GM13977 (cell line): ENCODE data around the gene LAMA1.

Experiments
- DNase-seq: peaks from one replicate; pipeline ENCODE4 v3.0.0; 2012; ENCODE audit warnings: low spot score
- CTCF ChIP-seq: IDR thresholded peaks from 2 replicates; pipeline ENCODE4 v1.5.1; 2012; ENCODE audit warnings: mild to moderate bottlenecking, control low read depth; ENCODE audit not compliant: insufficient read depth; ENCODE audit errors: extremely low read depth, missing control alignments
- in situ Hi-C: fragments of 300-500 bp; cut with MboI; formaldehyde crosslinking; loops from one replicate; pipeline ENCODE4 v1.12.0; 2022; ENCODE audit warnings: low sequenced_read_pairs, low pct_unique_long_range_greater_than_20kb, mixed read lengths, inconsistent platforms; ENCODE audit not compliant: unreplicated experiment

LAMA1 gene

DNA sequence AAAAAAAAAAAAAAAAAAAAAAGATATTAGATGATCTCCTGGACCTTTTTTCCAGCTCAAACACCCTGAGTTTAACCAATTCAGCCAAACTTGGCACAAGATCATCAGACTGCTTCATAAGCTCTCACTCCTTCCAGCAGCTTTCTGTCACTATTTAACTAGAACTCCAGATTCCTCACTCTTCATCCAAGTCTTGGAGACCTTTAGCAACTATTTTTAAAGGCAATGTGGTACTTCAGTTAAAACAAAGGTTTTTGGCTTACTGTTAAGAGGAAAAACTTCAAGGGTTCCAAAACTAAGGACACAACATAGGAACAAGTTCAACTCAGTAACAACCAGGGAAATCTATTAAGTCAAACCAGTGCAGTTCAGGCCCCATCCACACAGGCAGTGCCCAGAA, 23.2 kb downstream of the LAMA1 start:
- no peak for DNase-seq
- in situ Hi-C loops, result no loop called here
- TF ChIP-seq CTCF, result no peak

- in situ Hi-C loops, result no loop called here
- TF ChIP-seq CTCF, result no peak
- no peak for DNase-seq
Observed at GRCh38 chr18:7090771-7091170, 26.8 kb downstream of the LAMA1 start.

DNA sequence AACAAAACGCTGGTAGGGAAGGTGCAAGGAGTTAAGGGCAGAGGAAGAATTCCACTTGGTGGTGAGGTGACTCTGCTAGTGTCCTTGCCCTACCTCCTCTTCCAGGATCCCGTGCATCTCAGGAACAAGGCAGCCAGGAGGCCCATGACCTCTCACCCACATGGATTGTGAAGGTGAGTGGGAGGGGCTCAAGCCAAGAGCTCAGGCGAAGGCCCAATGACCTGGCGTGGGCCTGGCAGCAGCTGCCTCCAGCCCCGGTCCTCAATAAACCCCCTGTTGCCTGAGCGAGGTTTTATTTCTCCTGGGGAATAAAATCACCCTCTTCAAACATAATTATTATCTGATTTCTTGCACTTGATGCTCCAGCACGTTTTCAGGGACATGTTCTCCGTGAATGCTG, 28.2 kb downstream of the LAMA1 start:
- in situ Hi-C loops, result no loop called here
- no peak for DNase-seq
- TF ChIP-seq CTCF, result no peak

- in situ Hi-C loops, result no loop called here
- DNase-seq, result no peak
- no peak for TF ChIP-seq CTCF
Observed at GRCh38 chr18:7084080-7085065, 33.2 kb downstream of the LAMA1 start.

DNA sequence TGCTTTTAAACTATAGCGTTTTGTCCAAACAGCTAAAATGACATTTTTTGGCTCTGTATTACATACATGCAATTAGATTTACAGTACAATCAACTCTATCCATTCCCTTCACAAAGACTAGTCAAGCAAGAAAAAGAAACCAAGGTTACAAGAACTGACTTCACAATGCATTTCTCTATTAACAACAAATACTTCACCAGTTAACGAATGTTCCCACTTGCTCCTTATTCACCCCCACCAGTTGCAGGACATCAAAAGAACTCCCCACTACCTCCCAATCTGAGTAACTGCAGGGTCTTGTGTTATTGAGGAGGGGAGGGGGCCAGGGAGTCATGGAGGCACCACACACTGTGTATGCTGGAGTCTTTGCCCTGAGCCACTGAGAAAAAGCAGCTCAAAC, 34.9 kb downstream of the LAMA1 start:
- DNase-seq, result no peak
- no peak for TF ChIP-seq CTCF
- in situ Hi-C loops, result no loop called here

DNA sequence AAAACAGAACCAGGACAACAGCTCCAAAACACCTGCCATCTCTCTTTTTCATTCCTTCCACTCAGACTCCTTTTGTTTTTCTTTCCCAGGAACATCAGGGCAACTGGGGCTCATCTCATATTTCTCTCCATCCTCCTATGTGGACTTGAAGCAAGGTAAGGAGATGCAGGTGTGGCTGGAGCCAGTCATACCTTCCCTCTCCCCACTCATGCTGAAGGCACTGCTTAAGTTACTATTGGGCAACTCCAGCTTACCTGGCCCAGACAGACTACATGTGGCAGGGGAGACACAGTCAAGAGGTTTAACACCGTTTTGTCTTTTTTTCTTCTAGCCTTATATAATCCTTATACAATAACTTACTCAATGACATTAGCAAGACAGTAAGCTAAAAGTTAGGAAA, 38.4 kb downstream of the LAMA1 start:
- no peak for TF ChIP-seq CTCF
- no peak for DNase-seq
- in situ Hi-C loops, result no loop called here
